Astrocyte of the spinal cord (primary cell): ENCODE data around the gene GHR.

Source experiments
- DNase-seq: peaks from one replicate; pipeline ENCODE4 v3.0.0; 2011; ENCODE audit warnings: low read depth, low spot score
- H3K4me3 ChIP-seq: 2 replicates; pipeline ENCODE4 v1.5.1; 2011; ENCODE audit warnings: low read depth, mild to moderate bottlenecking, low read length, moderate library complexity
- CTCF ChIP-seq: IDR thresholded peaks from 2 replicates; pipeline ENCODE4 v1.5.1; 2012; ENCODE audit warnings: low read depth, mild to moderate bottlenecking, low read length, inconsistent platforms
- in situ Hi-C: cut with HindIII; loops from 2 replicates; pipeline ENCODE4 v1.10.0; 2017; ENCODE audit warnings: low sequenced_read_pairs

Gene GHR

GRCh38 chr5:42634575-42634974 is 211.3 kb downstream of the GHR start:
- DNase-seq = no peak
- in situ Hi-C loops = no loop called here
- no peak for TF ChIP-seq CTCF
- no peak overlapping the region for H3K4me3 ChIP-seq

GRCh38 chr5:42636425-42636824 is 213.2 kb downstream of the GHR start:
- DNase-seq = no peak
- no peak overlapping the region for H3K4me3 ChIP-seq
- TF ChIP-seq CTCF = peak; percentile 37
- in situ Hi-C loops = no loop called here

GRCh38 chr5:42636946-42637345 is 213.7 kb downstream of the GHR start:
- in situ Hi-C loops = no loop called here
- DNase-seq = no peak
- no peak for TF ChIP-seq CTCF
- no peak overlapping the region for H3K4me3 ChIP-seq

GRCh38 chr5:42638972-42639371 is 215.7 kb downstream of the GHR start:
- in situ Hi-C loops = no loop called here
- no peak for DNase-seq
- H3K4me3 ChIP-seq = no peak overlapping the region
- no peak for TF ChIP-seq CTCF

- no peak for TF ChIP-seq CTCF
- in situ Hi-C loops = no loop called here
- DNase-seq = no peak
- no peak overlapping the region for H3K4me3 ChIP-seq
Measured at GRCh38 chr5:42640835-42641234, 217.6 kb downstream of the GHR start.

- H3K4me3 ChIP-seq = no peak overlapping the region
- DNase-seq = no peak
- no peak for TF ChIP-seq CTCF
- in situ Hi-C loops = no loop called here
Measured at GRCh38 chr5:42641336-42642005, 218.2 kb downstream of the GHR start.

- H3K4me3 ChIP-seq = no peak overlapping the region
- no peak for DNase-seq
- no peak for TF ChIP-seq CTCF
- in situ Hi-C loops = no loop called here
Measured at GRCh38 chr5:42642006-42642405, 218.8 kb downstream of the GHR start.
